K562 (cell line): ENCODE measurements around the gene AIDA. TPM values are rescaled to one million over a fixed set of nuclear protein-coding genes. Genes with fewer than 3 reads are reported as not detected.

ENCODE experiments used
- CBX2 ChIP-seq: fragments of 200-600 bp; sonication (generic); IDR thresholded peaks from one replicate; pipeline ENCODE4 v1.6.1; 2012; ENCODE audit warnings: mild to moderate bottlenecking, low read length, inconsistent platforms; ENCODE audit not compliant: insufficient read depth, poor library complexity, severe bottlenecking
- EZH2 ChIP-seq: IDR thresholded peaks from 2 replicates; pipeline ENCODE4 v1.6.1; 2012; ENCODE audit warnings: low read depth, mild to moderate bottlenecking, inconsistent platforms, low read length, borderline replicate concordance
- HMG20A ChIP-seq: fragments of 450-650 bp; formaldehyde crosslinking; conservative IDR thresholded peaks from 2 replicates; pipeline ENCODE4 v1.4.0; 2020; ENCODE audit warnings: mild to moderate bottlenecking, mixed read lengths
- POLR2AphosphoS5 ChIP-seq: IDR thresholded peaks from 2 replicates; pipeline ENCODE4 v1.6.1; 2011; ENCODE audit warnings: mild to moderate bottlenecking, low read depth, low read length, moderate library complexity; ENCODE audit not compliant: control insufficient read depth, insufficient read depth
- SIRT6 ChIP-seq: IDR thresholded peaks from one replicate; pipeline ENCODE4 v1.6.1; 2012; ENCODE audit warnings: low read depth, mild to moderate bottlenecking, control low read depth, inconsistent platforms, low read length, moderate library complexity
- TEAD2 ChIP-seq: fragments of 450-650 bp; IDR thresholded peaks from 2 replicates; pipeline ENCODE4 v1.6.1; 2016; ENCODE audit warnings: missing genetic modification characterization, control low read depth, missing compliant biosample characterization
- TFAM ChIP-seq: fragments of 250-450 bp; sonication (Bioruptor Pico); conservative IDR thresholded peaks from 2 replicates; pipeline ENCODE4 v1.5.0; 2021; ENCODE audit warnings: mild to moderate bottlenecking, moderate library complexity
- ZEB2 ChIP-seq: fragments of 450-650 bp; IDR thresholded peaks from 2 replicates; pipeline ENCODE4 v1.6.1; 2016
- ZNF140 ChIP-seq: fragments of 250-450 bp; sonication (Bioruptor Pico); IDR thresholded peaks from 2 replicates; pipeline ENCODE4 v1.8.0; 2021; ENCODE audit warnings: moderate library complexity, mild to moderate bottlenecking, inconsistent platforms
- ZNF830 ChIP-seq: fragments of 250-450 bp; sonication (Bioruptor Pico); IDR thresholded peaks from 2 replicates; pipeline ENCODE4 v1.5.0; 2021; ENCODE audit warnings: mild to moderate bottlenecking
- polyA plus RNA-seq, 8 experiments: library from polyadenylated mRNA; depleted of rRNA in 4 of 8; stranded (reverse) in 5 of 8; unstranded in 3 of 8; fragments of >200 nt; fragmentation: Nextera tagmentation in 2 of 8; fragmentation: Illumina TruSeq in 1 of 8; extraction: Ambion mirVana in 2 of 8; extraction: Trizol in 1 of 8; gene quantifications; 2 replicates each; pipeline versions ENCODE4 v1.2.1 to v1.2.3, GENCODE V29; 2011 to 2014; ENCODE audit warnings: inconsistent platforms in 1 of 8, missing spikeins in 1 of 8
- total RNA-seq, 7 experiments: library from RNA; depleted of rRNA in 6 of 7; stranded (reverse); fragments of >200 nt in 6 of 7; fragmentation: Illumina TruSeq in 2 of 7; extraction: Trizol in 2 of 7; gene quantifications; 2 replicates each; pipeline versions ENCODE4 v1.2.1 to v1.2.3, GENCODE V29; 2011 to 2021; ENCODE audit warnings: low replicate concordance in 1 of 7
- TF ChIP-seq, protein P1 (sequence below), 2 experiments: fragments of 450-650 bp; formaldehyde crosslinking in 1 of 2; IDR thresholded peaks; 2 replicates each; pipeline versions ENCODE4 v1.4.0 to v1.6.1; 2014 to 2020; ENCODE audit warnings: mild to moderate bottlenecking in 2 of 2, borderline replicate concordance in 1 of 2, low read depth in 1 of 2
- TF ChIP-seq, protein P2 (sequence below): fragments of 250-450 bp; sonication (Bioruptor Pico); IDR thresholded peaks from 2 replicates; pipeline ENCODE4 v1.8.0; 2021; ENCODE audit warnings: borderline replicate concordance, mild to moderate bottlenecking, moderate library complexity; ENCODE audit not compliant: poor library complexity, severe bottlenecking
- TF ChIP-seq, protein P3 (sequence below): sonication (generic); formaldehyde crosslinking; IDR thresholded peaks from 2 replicates; pipeline ENCODE4 v1.8.0; 2022; ENCODE audit warnings: mild to moderate bottlenecking, missing genetic modification reagents
- TF ChIP-seq, protein P4 (sequence below): conservative IDR thresholded peaks from 2 replicates; pipeline ENCODE4 v1.6.1; 2011; ENCODE audit warnings: low read depth, mild to moderate bottlenecking, low read length; ENCODE audit not compliant: control insufficient read depth

AIDA gene
- total and polyA plus RNA-seq, 9 of the 15 experiments (the other 6 are each of a cell fraction or from before 2014, with no cell fraction given): 18.2 to 77.9 (median 24.9) TPM

DNA sequence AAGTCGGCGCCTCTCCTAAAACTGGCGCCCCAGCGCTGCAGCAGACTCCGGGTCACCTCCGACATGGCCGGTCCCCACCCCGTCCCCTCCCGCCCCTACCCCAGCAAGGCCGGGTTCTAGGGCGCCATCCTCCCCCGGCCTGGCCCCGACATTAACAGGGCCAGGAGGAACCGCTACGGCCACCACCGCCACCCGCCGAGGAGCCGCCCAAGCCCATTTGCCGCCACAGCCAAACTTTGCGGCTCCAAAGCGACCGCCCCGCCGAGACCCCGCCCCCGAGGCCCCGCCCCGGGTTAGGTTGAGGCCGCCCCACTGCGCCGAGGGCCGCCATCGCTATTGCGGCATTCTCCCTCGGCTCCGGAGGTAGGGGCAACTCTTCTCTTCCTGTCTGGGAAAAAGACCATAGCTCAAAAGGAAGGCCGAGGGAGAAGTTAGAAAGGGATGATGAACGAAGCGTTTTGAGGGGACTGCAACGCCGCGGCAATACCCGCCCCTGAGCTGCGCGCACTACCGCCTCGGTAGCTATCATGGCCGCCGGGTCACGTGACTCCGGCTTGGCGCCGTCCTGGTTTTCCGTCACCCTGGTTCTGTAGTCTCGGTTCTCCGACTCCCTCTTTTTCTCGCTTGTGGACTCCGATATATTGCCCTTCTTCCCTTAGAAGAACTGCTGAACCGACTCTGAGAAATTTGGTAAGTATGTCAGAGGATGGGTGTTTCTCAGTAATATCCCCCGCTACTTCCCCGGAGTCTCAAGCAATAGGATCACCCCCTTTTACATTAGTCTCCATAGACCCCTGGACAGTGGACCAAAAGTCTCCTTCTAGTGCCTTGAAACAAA, at the start of gene AIDA, which contains the start of gene BROX (continued):
- TF ChIP-seq, protein P1, sequence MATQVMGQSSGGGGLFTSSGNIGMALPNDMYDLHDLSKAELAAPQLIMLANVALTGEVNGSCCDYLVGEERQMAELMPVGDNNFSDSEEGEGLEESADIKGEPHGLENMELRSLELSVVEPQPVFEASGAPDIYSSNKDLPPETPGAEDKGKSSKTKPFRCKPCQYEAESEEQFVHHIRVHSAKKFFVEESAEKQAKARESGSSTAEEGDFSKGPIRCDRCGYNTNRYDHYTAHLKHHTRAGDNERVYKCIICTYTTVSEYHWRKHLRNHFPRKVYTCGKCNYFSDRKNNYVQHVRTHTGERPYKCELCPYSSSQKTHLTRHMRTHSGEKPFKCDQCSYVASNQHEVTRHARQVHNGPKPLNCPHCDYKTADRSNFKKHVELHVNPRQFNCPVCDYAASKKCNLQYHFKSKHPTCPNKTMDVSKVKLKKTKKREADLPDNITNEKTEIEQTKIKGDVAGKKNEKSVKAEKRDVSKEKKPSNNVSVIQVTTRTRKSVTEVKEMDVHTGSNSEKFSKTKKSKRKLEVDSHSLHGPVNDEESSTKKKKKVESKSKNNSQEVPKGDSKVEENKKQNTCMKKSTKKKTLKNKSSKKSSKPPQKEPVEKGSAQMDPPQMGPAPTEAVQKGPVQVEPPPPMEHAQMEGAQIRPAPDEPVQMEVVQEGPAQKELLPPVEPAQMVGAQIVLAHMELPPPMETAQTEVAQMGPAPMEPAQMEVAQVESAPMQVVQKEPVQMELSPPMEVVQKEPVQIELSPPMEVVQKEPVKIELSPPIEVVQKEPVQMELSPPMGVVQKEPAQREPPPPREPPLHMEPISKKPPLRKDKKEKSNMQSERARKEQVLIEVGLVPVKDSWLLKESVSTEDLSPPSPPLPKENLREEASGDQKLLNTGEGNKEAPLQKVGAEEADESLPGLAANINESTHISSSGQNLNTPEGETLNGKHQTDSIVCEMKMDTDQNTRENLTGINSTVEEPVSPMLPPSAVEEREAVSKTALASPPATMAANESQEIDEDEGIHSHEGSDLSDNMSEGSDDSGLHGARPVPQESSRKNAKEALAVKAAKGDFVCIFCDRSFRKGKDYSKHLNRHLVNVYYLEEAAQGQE (IDR thresholded peaks at IDR 0.05; ENCODE audit: borderline replicate concordance): peak; percentile 76
- TF ChIP-seq, protein P1 (CRISPR knock-in tag; IDR thresholded peaks at IDR 0.05; ENCODE audit: low read depth): peak; percentile 77; the same call in 1 of the 2 replicates
- TF ChIP-seq, protein P2, sequence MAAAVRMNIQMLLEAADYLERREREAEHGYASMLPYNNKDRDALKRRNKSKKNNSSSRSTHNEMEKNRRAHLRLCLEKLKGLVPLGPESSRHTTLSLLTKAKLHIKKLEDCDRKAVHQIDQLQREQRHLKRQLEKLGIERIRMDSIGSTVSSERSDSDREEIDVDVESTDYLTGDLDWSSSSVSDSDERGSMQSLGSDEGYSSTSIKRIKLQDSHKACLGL (CRISPR knock-in tag): peak; percentile 28
- TF ChIP-seq TEAD2 (tag) (no peak), ZNF830 (peak; percentile 84; the same call in 1 of the 2 replicates), ZEB2 (no peak), CBX2 (no peak), POLR2AphosphoS5 (0 out of 2 replicates have a peak, but pooled peaks have one; percentile 19), SIRT6 (no peak), HMG20A (CRISPR knock-in tag) (no peak), TFAM (no peak), EZH2 (no peak), ZNF140 (no peak)
- TF ChIP-seq, protein P3, sequence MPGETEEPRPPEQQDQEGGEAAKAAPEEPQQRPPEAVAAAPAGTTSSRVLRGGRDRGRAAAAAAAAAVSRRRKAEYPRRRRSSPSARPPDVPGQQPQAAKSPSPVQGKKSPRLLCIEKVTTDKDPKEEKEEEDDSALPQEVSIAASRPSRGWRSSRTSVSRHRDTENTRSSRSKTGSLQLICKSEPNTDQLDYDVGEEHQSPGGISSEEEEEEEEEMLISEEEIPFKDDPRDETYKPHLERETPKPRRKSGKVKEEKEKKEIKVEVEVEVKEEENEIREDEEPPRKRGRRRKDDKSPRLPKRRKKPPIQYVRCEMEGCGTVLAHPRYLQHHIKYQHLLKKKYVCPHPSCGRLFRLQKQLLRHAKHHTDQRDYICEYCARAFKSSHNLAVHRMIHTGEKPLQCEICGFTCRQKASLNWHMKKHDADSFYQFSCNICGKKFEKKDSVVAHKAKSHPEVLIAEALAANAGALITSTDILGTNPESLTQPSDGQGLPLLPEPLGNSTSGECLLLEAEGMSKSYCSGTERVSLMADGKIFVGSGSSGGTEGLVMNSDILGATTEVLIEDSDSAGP (CRISPR knock-in tag): no peak
- TF ChIP-seq, protein P4, sequence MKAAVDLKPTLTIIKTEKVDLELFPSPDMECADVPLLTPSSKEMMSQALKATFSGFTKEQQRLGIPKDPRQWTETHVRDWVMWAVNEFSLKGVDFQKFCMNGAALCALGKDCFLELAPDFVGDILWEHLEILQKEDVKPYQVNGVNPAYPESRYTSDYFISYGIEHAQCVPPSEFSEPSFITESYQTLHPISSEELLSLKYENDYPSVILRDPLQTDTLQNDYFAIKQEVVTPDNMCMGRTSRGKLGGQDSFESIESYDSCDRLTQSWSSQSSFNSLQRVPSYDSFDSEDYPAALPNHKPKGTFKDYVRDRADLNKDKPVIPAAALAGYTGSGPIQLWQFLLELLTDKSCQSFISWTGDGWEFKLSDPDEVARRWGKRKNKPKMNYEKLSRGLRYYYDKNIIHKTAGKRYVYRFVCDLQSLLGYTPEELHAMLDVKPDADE: peak; percentile 75; the same call in 1 of the 2 replicates
